Hypothalamus (tissue), 51 donors: Measurements from ENCODE around the gene LSP1.

Experiments
- DNase-seq, 51 donors: peaks; one replicate each; lab custom pipeline; 2025; lab: John Stamatoyannopoulos, UW

LSP1 gene

GRCh38 chr11:1836011-1836945 is 16.6 kb upstream of the LSP1 start:
- no peak for DNase-seq

- peak in 19 of 51 donors; percentile 8 to 66 (median 31) for DNase-seq
Measured at GRCh38 chr11:1837171-1838076, 15.5 kb upstream of the LSP1 start.

GRCh38 chr11:1838077-1838425 is 14.8 kb upstream of the LSP1 start:
- no peak for DNase-seq

GRCh38 chr11:1838426-1839144 is 14.3 kb upstream of the LSP1 start, which contains the start of gene TNNI2:
TNNI2 (plus strand) TSS chr11:1838981; CDS start chr11:1839697, 716 bp downstream.
- no peak for DNase-seq

GRCh38 chr11:1839204-1839923 is 13.5 kb upstream of the LSP1 start:
- no peak for DNase-seq

- DNase-seq: peak in 7 of 51 donors; percentile 21 to 45 (median 32)
Measured at GRCh38 chr11:1839924-1840779, 12.7 kb upstream of the LSP1 start.

GRCh38 chr11:1840780-1841480 is 12.0 kb upstream of the LSP1 start:
- no peak for DNase-seq

- no peak for DNase-seq
Measured at GRCh38 chr11:1841511-1842148, 11.3 kb upstream of the LSP1 start.

- DNase-seq: no peak
Measured at GRCh38 chr11:1842149-1843097, 10.5 kb upstream of the LSP1 start.

- DNase-seq: no peak
Measured at GRCh38 chr11:1843098-1843473, 9.8 kb upstream of the LSP1 start.

GRCh38 chr11:1843796-1844195 is 9.1 kb upstream of the LSP1 start:
- no peak for DNase-seq

GRCh38 chr11:1844221-1845094 is 8.4 kb upstream of the LSP1 start:
- no peak for DNase-seq

- no peak for DNase-seq
Measured at GRCh38 chr11:1845095-1845429, 7.8 kb upstream of the LSP1 start.

- DNase-seq: no peak
Measured at GRCh38 chr11:1845561-1846452, 7.1 kb upstream of the LSP1 start.

- DNase-seq: no peak
Measured at GRCh38 chr11:1846453-1846932, 6.4 kb upstream of the LSP1 start.
